ENCODE data around the gene LRRC2.

The LRRC2 gene

DNA sequence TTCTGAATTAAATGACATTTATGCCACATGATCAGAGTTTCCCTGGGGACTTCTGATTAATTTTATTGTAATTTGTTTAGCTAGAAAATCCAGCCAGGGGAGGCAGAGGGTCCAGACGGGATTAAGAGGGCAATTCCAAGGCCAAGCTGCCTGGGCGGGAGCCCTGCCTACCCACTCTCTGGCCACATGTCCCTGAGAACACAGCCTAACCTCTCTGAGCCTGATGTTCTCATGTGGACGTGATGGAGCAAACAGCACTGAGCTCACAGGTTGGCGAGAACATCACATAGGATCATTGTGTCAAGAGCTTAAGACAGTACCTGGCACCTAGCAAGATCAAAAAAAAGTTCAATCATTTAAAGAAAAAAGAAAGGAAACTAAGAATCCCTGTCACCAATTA is 1.0 kb downstream of the LRRC2 start:
- H3K9me3 ChIP-seq: peaks cover 0 to 1% (median 0%) of the 10 kb centered on the region in 3 donors
- H3K4me1 ChIP-seq: peaks cover 0 to 14% (median 11%) of the 10 kb centered on the region in 4 donors
- H3K27me3 ChIP-seq: peaks cover 0 to 32% of the 10 kb centered on the region in 2 donors
- H3K27ac ChIP-seq: no peak overlapping the region
- no peak overlapping the region for H3K4me3 ChIP-seq
- DNase-seq: no peak
- no peaks in the 10 kb centered on the region for H3K36me3 ChIP-seq
- intact Hi-C loops (cut with DNase I; ENCODE audit: low total_unique reads): no loop called here
- TF ChIP-seq, protein P1, sequence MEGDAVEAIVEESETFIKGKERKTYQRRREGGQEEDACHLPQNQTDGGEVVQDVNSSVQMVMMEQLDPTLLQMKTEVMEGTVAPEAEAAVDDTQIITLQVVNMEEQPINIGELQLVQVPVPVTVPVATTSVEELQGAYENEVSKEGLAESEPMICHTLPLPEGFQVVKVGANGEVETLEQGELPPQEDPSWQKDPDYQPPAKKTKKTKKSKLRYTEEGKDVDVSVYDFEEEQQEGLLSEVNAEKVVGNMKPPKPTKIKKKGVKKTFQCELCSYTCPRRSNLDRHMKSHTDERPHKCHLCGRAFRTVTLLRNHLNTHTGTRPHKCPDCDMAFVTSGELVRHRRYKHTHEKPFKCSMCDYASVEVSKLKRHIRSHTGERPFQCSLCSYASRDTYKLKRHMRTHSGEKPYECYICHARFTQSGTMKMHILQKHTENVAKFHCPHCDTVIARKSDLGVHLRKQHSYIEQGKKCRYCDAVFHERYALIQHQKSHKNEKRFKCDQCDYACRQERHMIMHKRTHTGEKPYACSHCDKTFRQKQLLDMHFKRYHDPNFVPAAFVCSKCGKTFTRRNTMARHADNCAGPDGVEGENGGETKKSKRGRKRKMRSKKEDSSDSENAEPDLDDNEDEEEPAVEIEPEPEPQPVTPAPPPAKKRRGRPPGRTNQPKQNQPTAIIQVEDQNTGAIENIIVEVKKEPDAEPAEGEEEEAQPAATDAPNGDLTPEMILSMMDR (IDR thresholded peaks at IDR 0.05): no peak

DNA sequence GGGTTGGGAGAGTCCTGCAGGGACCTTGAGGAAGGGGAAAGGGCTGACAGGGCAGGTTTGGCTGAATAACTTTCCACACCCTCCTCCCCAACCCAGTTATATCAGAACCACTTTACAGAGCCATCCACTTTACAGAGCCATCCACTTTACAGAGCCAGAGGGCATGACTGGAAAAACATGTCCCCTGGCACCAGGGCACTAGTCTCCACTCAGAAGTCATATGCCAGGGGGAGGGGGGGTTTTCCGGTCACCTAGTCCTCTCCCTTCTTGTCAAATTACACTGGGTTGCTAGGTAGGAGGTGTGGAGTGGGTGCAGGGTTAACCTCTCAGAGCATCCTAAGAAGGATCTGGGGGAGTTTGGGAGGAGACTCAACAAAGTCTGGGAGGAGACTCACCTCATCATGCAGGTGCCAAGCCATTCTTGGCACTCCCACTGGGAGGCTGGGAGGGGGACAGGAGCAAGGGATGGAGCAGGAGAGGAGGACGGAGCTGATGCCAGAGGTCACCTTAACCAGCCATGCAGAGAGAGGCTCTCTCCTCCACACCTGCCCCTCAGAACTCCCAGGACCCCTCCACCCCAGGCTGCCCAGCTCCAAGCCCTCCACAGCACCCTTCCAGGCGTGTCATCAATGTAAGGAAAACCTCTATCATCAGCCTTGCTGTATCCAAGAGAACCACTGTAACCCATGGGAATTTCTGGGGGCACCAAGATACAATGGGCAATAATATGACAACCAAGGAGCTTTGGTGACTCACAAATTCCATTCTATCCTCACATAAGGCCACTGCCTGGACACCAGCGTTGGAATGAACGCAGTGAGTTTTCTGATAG is 1.7 kb downstream of the LRRC2 start:
- intact Hi-C loops (cut with DNase I; ENCODE audit: low total_unique reads): no loop called here
- H3K36me3 ChIP-seq: no peaks in the 10 kb centered on the region
- TF ChIP-seq, protein P1 (IDR thresholded peaks at IDR 0.05): no peak
- no peak overlapping the region for H3K4me3 ChIP-seq
- H3K27me3 ChIP-seq: peaks cover 0 to 32% of the 10 kb centered on the region in 2 donors
- peaks cover 0 to 14% (median 11%) of the 10 kb centered on the region in 4 donors for H3K4me1 ChIP-seq
- no peak for DNase-seq
- H3K9me3 ChIP-seq: no peaks in the 10 kb centered on the region
- H3K27ac ChIP-seq: no peak overlapping the region

DNA sequence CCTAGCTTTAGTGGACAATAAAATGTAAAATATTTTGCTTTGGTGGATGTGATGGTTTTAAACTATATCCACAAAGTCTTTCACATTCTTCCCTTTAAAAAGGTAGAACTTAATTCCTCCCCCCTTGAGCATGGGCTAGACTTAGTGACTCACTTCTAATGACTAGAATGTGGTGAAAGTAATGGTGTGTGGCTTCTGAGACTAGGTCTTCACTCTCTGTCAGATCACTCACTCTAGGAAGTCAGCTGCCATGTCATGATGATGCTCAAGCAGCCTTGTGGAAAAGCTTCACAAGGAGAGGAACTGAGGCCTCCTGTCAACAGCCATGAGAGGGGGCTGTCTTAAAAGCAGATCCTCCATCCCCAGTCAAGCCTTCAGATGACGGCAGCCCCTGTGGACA is 4.2 kb downstream of the LRRC2 start:
- Histone ChIP-seq H3K9me3 (no peaks in the 10 kb centered on the region), H3K4me1 (peaks cover 0 to 14% (median 11%) of the 10 kb centered on the region in 4 donors), H3K4me3 (no peak overlapping the region), H3K27me3 (peaks cover 0 to 44% of the 10 kb centered on the region in 2 donors), H3K36me3 (no peaks in the 10 kb centered on the region), H3K27ac (no peak overlapping the region)
- no peak for DNase-seq
- TF ChIP-seq, protein P1 (IDR thresholded peaks at IDR 0.05): no peak
- intact Hi-C loops (cut with DNase I; ENCODE audit: low total_unique reads): no loop called here

- Histone ChIP-seq H3K27ac (no peak overlapping the region), H3K27me3 (peaks cover 0 to 44% of the 10 kb centered on the region in 2 donors), H3K4me3 (no peak overlapping the region), H3K9me3 (no peaks in the 10 kb centered on the region), H3K36me3 (no peaks in the 10 kb centered on the region), H3K4me1 (peaks cover 0 to 12% (median 11%) of the 10 kb centered on the region in 4 donors)
- TF ChIP-seq, protein P1 (IDR thresholded peaks at IDR 0.05): no peak
- DNase-seq: no peak
- intact Hi-C loops (cut with DNase I; ENCODE audit: low total_unique reads): no loop called here
Observed at GRCh38 chr3:46561511-46561910, 4.6 kb downstream of the LRRC2 start.

DNA sequence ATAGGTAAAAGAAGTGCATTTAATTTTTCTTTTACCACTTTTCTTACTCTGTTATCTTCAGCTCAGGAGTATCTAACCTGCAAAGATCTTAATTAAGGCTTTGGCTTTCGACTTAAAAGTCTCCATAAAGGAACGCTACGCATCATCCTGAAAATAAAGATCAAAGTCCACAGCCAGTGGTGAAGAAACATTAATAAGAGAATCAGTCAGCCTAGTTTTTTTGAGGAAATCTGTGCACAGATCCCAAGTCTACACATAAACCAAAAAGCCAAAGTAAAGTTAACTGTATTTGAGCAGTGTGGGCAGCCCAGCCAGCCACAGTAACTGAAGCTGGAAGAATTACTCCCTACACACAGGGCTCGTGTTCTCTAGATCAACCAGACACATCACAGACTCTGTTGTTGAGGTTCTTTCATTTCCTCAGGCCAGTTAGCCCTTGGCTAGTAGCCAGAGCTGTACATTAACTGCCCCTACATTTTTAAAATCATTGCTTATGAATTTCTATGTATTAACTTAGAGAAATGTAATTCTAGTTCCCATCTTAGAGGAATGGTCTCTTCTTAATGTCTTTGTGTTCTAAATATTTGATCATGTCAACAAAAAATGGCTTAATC is 6.9 kb downstream of the LRRC2 start:
- no peak for DNase-seq
- H3K4me3 ChIP-seq: no peak overlapping the region

More for the DNA sequence above, 6.9 kb downstream of the LRRC2 start:
- H3K36me3 ChIP-seq: no peaks in the 10 kb centered on the region
- H3K4me1 ChIP-seq: no peaks in the 10 kb centered on the region
- H3K27ac ChIP-seq: no peak overlapping the region
- TF ChIP-seq, protein P1 (IDR thresholded peaks at IDR 0.05): no peak
- intact Hi-C loops (cut with DNase I; ENCODE audit: low total_unique reads): no loop called here
- peaks cover 0 to 20% of the 10 kb centered on the region in 2 donors for H3K27me3 ChIP-seq
- no peaks in the 10 kb centered on the region for H3K9me3 ChIP-seq

Data from tibial artery (tissue), 4 donors.